Measurements from ENCODE around the gene REEP5.
"Not testable (repeated sequence)": the region's sequence is repeated elsewhere in the genome, so short reads cannot be mapped to it uniquely, and the experiment has no call there.

Gene REEP5

DNA sequence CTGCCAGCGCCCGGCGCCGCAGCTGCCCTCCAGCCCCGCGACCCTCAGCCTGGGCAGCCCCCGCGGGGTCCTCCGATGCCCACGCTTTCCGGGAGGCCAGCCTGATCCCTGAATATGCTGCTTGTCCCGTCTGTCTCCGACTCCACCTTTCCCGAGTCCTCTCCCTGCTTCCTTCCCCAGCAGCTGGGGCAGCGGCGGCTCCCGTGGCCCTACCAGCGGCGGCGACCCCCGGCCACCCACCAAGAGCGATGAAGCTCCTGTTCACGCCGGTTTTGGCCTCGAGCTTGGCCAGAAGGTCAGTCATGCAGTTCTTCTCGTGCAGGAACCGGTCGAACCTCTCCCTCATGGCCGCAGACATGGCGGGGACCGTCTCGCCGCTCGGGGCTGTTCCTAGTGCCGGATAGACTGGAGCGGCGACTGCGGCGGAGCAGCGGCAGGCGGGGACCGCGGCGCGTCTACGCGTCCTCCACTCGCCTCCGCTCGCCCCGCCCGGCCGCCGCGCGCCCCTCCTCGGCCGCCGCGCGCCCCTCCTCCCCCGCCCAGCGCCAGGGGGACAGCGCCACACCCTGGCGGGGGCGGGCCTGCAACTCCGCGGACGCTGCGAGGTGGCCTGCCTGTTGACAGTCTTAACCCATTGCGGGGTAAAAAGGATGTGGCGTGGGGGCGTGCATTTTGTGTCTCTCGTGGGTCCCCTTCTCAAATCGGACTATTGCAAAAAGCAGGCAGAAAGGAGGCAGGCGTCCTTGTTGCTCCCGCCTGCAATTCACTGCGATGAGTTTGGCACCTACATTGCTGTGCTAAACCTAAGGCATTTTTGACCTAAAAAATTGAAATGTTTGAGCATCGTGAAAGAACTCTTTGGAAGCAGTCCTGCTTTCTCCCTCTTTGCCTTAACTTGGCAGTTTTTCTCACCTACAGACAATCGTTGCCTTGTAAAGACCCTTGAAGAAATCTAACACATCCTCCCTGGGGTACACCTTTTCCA is at the start of gene REEP5:
REEP5 (minus strand) TSS at position 395 of the 985 bp plus-strand sequence; CDS start at position 358, 37 bp downstream.
- in situ Hi-C loops (cut with MboI; ENCODE audit: low sequenced_read_pairs) = no loop called here

DNA sequence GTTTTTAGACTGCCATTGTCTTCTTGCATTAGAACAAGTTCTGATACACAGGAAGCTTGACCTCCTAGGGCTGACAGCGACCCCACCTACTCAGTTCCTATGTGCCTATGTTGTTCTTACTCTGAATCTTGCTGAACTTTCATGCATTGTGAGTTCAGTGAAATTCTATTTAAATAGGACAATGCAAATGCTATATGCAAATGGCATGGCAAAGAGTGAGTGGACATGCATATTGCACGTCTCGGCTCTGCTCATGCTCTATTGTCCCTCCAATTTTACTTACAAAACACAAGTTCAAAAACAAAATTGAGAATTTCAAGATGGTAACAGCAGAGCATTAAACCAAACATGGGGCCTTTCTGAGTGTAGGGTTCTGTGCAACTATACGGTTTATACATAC is 49.2 kb upstream of the REEP5 start:
- in situ Hi-C loops (cut with MboI; ENCODE audit: low sequenced_read_pairs) = no loop called here

DNA sequence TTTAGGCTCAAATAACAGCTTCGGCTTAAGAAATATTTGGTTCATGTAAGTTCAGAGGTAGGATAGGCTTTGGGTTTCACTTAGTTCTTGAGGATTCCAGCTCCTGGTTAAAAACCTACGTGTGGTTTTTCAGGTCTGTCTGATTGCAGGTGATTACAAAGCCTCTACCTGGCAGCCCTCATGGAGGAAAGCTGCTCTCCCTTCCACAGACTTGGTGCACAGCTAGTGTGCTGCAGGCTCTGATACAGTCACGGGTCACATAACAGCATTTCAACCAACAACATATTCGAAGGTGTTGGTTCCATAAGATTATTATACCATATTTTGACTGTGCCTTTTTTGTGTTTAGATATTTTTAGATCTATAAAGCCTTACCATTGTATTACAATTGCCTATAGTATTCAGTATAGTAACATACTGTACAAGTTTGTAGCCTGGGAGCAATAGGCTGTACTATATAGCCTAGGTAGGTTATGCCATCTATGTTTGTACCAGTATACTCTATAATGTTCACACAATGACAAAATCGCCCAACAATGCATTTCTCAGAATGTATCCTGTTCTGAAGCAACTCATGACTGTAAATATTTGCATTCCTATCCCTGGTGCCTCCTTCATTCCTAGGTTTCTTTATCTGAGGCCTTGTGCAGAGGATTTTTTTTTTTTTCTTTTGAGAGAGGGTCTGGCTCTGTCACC is 46.5 kb upstream of the REEP5 start:
- in situ Hi-C loops (cut with MboI; ENCODE audit: low sequenced_read_pairs) = no loop called here

DNA sequence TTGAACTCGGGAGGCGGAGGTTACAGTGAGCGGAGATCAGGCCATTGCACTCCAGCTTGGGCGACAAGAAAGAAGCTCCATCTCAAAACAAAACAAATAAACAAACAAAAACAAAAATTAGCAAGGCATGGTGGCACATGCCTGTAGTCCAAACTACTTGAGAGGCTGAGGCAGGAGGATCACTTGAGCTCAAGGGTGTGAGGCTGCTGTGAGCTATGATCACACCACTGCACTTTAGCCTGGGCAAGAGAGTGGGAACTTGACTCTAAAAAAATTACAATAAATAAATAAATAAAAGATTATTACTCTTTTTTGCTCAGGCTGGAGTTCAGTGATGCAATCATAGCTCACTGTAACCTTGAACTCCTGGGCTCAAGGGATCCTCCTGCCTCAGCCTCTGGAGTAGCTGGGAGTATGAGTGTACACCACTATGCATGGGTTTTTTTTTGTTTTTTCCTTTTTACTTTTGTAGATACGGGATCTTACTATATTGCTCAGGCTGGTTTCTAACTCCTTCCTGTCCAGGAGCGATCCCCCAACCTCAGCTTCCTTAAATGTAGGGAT is 45.6 kb upstream of the REEP5 start:
- in situ Hi-C loops (cut with MboI; ENCODE audit: low sequenced_read_pairs) = no loop called here

DNA sequence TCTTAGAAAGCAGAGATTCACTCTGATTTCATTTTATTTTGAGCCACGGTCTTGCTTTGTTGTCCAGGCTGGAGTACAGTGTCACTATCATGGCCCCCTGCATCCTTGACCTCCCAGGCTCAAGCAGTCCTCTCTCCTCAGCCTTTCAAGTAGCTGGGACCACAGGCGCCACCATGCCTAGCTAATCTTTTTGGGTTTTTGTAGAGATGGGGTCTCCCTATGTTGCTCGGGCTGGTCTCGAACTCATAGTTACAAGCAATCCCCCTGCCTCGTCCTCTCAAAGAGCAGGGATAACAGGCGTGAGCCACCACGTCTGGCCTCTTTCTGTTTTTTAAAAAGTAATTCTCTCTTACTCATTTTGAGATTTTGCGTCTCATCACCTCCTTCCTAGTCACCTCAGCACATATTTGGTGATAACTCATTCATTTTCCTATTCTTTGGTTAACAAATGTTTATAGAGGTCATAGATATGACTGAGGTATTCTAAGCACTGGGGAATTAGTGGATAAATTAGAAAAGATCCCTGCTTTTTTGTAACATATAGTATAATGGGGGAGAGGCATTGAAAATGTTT is 43.8 kb upstream of the REEP5 start:
- in situ Hi-C loops (cut with MboI; ENCODE audit: low sequenced_read_pairs) = no loop called here

DNA sequence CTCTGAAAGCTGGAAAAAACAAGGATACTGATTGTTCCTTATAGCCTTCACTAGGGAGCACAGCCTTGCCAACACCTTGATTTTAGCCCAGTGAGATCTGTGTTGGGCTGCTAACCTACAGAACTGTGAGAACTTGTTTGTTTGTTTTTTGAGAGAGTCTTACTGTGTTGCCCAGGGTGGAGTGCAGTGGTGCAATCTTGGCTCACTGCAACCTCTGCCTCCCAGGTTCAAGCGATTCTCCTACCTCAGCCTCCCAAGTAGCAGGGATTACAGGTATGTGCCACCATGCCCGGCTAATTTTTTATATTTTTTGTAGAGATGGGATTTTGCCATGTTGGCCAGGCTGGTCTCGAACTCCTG is 41.3 kb upstream of the REEP5 start:
- in situ Hi-C loops (cut with MboI; ENCODE audit: low sequenced_read_pairs) = not testable (repeated sequence)

DNA sequence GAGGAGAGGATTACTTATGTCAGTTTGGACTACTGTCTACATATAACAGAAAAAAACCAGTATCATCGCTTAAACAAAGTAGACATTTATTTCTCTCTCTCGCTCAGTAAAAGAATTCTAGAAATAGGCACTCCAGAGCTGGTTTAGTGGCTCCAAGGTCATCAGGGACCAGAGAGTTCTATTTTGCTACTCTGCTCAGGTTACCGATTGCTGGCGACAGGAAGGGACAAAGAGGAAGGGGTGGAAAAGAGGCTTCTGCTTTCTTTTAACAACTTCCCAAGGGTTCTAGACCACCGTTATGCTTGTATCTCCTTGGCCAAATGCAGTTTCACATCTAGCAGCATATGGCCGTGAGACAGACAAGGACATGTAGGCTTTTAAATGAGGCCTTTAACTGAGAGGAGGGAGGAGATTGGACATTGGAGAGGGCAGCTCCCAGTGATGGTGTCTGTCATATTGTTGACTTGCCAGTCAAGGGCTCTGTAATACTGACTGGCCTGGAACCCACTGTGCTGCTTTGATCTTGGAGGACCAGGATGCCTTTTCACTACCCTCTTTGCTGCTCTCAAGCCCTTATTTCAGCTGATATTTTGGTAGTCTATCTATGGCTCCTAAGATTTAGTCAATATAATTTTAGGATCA is 39.0 kb upstream of the REEP5 start:
- in situ Hi-C loops (cut with MboI; ENCODE audit: low sequenced_read_pairs) = no loop called here

DNA sequence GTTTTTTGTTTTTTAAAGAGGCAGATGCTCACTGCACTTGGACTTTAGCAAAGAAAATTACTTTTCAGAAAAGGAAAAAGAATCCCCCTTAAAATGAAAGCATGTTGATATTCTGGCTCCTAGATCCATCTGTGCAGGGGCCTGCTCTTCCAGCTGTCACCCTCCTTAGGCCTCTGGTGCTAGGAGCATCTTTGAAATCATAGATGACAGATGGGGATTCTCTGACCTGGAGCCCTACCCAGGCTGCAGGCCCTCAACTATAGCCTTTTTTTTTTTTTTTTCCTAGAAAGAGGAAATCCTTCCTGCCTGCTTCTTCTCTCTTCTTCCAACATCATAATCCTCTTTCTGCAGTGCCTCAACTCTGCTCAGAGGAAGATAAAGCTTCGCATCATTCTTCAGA is 38.3 kb upstream of the REEP5 start:
- in situ Hi-C loops (cut with MboI; ENCODE audit: low sequenced_read_pairs) = no loop called here

DNA sequence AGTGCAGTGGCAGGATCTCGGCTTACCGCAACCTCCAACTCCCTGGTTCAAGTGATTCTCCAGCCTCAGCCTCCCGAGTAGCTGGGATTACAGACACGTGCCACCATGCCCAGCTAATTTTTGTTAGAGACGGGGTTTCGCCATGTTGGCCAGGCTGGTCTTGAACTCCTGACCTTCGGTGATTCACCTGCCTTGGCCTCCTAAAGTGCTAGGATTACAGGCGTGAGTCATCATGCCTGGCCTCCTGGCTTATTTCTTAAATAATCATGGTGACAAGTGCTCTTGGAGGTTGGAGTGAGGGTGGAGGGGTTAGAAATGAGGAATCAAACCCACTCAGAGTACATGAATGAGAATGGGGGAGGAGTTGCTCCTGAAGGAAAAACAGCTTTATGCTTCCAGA is 37.8 kb upstream of the REEP5 start:
- in situ Hi-C loops (cut with MboI; ENCODE audit: low sequenced_read_pairs) = not testable (repeated sequence)

DNA sequence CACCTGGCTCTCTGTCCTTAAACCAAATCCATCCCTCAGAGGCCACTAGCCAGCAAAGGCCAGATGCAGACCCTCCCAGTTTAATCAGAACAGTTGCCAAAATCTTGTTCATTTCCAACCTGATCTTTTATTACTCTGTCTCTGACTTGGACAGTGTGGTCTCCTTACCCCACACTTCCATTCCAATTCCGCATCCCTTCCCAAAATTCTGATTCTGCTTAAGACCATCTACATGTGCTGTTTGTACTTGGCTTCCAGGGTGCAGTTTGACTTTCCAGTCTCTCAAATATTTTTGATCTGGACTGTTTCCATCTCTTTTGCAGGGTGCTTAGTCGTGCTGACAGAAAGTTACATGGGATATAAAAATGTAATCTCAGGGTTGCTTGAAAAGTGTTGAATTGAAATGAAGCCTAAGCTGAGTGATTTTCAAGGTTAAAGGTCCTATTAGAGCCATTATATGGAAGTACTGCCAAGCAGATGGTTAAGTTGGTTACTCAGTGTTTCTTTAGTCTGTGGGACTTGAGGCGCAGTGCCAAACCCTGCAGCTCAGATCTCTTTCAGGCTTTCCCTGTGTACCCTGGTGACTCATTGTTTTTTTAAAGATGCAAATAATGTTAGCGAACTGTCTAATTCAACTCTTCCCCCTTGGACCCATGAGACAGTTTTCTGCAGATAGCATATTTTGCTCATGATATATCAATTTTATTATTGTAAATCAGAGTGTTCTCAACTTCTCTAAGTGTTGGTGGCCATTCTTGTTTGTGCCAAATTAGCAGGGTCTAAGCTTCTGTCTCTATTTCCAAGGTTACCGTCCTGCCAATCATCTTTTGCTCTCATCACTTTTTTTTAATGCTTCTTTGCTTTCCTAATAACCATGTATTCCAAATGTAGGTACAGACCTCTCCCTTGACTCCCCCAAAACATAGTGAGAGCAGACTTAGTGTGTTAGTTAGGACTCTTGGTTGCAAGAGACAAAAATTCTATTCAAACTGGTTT is 36.4 kb upstream of the REEP5 start:
- in situ Hi-C loops (cut with MboI; ENCODE audit: low sequenced_read_pairs) = no loop called here

DNA sequence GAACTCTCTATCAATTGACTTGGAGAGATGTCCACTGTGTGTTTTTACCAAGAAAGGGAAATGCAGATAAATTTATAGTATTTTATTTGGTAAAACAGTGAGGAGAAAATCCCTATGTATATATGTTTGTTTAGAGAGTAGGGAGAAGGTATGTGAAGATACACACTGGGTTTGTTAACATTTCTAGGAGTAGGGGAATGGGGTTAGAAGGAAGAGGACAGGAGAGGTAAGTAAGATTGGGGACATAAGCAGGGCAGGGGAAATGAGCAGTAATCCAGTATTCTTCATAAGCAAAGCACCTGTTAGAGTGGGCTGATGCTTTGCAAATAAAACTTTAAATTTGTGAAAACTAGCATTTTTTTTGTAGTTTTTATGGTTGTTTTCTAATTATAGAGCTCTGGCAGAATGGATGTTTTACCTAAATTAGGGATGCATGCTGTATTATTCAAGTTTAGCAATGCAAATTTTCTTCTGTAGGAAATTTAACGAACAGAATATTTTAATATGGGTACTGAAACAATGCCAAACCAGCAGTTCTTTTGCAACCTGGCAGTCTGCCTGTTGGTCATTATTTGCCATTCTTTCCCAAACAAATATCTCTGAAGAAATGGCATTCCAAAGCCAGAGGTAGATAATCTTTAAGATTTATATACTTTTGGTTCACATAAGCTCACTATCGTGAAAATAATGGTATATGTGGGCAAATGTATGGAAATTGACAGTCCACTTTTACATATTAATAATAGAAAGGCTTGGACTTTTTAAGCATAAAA is 35.2 kb upstream of the REEP5 start:
- in situ Hi-C loops (cut with MboI; ENCODE audit: low sequenced_read_pairs) = no loop called here

DNA sequence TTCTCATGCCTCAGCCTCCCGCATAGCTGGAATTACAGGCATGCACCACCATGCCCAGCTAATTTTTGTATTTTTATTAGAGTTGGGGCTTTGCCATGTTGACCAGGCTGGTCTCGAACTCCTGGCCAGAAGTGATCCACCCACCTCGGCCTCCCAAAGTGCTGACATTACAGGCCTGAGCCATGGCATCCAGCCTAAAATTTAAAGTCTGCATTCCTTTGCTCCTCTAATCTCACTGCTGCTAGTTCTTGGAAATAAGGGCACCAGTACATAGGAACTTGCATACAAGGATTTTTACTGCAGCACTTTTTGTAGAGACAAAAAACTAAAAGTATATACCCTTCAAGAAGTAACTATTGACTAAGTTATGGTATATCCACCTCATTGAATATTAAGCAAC is 34.6 kb upstream of the REEP5 start:
- in situ Hi-C loops (cut with MboI; ENCODE audit: low sequenced_read_pairs) = no loop called here

DNA sequence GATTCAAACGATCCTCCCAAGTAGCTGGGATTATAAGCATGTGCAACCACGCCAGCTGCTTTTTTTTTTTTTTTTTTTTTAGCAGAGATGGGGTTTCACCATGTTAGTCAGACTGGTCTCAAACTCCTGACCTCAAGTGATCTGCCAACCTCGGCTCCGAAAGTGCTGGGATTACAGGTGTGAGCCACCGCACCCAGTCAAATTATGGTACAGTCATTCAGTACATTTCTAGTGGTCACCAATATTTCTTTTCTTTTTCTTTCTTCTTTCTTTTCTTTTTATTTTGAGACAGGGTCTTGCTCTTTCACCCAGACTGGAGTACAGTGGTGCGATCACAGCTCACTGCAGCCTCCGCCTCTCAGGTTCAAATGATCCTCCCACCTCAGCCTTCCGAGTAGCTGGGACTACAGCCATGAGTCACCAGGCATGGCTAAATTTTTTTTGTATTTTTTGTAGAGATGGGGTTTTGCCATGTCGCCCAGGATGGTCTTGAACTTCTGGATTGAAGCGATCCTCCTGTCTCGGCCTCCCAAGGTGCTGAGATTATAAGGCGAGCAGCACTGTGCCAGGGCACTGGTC is 29.2 kb upstream of the REEP5 start:
- in situ Hi-C loops (cut with MboI; ENCODE audit: low sequenced_read_pairs) = no loop called here

DNA sequence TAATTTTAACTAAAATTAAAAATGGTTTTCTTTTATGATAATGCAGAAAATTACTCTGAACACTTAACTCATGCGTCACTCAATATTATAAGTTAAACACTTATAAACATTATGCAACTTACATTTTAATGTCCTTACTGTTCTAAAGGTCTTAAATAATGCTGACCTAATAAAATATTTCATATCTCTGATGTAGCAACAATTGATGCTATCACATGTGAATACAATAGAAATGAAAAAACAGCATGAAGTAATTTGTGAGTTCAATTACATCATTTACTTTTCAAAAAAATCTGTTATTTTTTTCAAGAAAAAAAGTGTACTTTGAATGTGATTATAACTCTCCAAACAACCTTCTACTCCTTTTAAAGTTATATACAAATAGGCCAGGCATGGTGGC is 26.4 kb upstream of the REEP5 start:
- in situ Hi-C loops (cut with MboI; ENCODE audit: low sequenced_read_pairs) = no loop called here

DNA sequence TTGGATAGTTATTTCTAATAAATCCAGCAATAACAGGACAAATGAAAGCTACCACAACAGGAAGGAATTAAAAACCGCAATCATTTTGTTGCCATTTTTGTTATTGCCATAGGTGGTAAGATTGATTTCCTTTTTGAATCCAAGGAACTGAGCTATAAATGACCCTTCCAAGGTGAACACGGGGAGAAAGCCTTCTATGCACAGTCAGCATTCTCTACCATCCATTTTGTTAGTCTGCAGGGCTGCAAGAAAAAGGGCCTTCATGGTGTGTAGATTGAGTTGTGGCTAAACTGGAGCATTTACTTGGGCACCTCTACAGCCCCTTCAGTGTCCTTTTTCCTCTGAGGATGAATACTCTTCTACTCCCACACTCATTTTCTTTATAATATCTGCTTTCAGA is 18.6 kb upstream of the REEP5 start:
- in situ Hi-C loops (cut with MboI; ENCODE audit: low sequenced_read_pairs) = no loop called here

DNA sequence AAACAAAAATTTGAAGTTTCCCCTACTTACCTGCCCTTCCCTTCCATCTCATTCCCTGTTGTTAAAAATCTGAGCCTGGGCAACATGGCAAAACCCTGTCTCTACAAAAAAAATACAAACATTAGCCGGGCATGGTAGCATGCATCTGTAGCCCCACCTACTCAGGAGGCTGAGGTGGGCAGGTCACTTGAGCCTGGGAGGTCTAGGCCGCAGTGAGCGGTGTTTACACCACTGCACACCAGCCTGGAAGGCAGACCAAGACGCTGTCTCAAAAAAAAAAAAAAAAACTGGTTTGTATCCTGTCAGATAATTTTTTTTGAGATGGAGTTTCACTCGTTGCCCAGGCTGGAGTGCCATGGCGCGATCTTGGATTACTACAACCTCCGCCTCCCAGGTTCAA is 16.3 kb upstream of the REEP5 start:
- in situ Hi-C loops (cut with MboI; ENCODE audit: low sequenced_read_pairs) = no loop called here

DNA sequence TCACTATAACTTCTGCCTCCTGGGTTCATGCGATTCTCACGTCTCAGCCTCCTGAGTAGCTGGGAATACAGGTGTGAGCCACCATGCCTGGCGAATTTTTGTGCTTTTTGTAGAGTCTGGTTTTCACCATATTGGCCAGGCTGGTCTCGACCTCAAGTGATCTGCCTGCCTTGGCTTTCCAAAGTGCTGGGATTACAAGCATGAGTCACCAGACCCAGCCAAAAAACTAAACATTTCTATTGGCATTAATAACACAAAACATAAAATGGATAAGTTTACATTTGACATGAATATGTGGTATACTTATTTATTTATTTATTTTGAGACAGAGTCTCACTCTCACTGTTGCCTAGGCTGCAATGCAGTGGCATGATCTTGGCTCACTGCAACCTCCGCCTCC is 13.6 kb upstream of the REEP5 start:
- in situ Hi-C loops (cut with MboI; ENCODE audit: low sequenced_read_pairs) = no loop called here

DNA sequence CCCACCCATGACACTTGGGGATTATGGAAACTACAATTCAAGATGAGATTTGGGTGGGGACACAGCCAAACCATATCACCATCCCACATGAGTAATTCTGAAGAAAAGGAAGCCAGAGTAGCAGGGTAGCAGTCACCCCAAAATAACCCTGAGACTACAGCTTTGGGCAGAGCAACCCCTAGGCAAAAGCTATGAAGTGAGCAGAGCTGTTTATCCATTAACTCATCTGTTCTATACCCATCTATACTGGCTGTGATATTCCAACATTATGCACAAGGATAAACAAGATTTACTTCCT is 12.3 kb upstream of the REEP5 start:
- in situ Hi-C loops (cut with MboI; ENCODE audit: low sequenced_read_pairs) = no loop called here
